ENCODE results near the gene TP53I11.

The TP53I11 gene

DNA sequence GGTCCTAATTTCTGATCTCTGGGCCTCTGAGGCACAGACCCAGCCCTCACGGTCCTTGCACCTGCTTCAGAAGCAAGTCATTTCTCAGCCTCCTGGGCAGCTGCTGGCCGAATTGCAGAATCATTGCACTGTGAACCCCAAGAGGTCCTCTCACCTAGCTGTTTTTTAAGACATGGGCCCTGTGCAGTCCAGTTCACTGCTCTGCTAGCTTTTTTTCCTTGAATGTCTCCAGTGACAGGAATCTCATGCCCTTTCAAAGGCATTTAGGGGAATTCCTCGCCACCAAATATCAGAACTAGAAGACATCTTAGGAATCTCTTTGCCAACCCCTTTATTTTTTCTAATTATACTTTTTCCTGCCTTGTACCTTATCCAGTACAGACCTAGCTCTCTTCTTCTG lies 35.6 kb upstream of the TP53I11 start:
- no peak overlapping the region for H2AFZ ChIP-seq (ENCODE audit: low read length)
- 0 out of 2 replicates have a peak, but pooled peaks cover 4% of the 10 kb centered on the region for H3K27me3 ChIP-seq (ENCODE audit: insufficient read depth, low read length)
- no peaks in the 10 kb centered on the region for H3K9me2 ChIP-seq (ENCODE audit: low read depth, low read length)
- H4K20me1 ChIP-seq (ENCODE audit: insufficient read depth, low read length), result no peaks in the 10 kb centered on the region
- H3K36me3 ChIP-seq (ENCODE audit: insufficient read depth, low read length), result no peaks in the 10 kb centered on the region
- TF ChIP-seq, protein P1, sequence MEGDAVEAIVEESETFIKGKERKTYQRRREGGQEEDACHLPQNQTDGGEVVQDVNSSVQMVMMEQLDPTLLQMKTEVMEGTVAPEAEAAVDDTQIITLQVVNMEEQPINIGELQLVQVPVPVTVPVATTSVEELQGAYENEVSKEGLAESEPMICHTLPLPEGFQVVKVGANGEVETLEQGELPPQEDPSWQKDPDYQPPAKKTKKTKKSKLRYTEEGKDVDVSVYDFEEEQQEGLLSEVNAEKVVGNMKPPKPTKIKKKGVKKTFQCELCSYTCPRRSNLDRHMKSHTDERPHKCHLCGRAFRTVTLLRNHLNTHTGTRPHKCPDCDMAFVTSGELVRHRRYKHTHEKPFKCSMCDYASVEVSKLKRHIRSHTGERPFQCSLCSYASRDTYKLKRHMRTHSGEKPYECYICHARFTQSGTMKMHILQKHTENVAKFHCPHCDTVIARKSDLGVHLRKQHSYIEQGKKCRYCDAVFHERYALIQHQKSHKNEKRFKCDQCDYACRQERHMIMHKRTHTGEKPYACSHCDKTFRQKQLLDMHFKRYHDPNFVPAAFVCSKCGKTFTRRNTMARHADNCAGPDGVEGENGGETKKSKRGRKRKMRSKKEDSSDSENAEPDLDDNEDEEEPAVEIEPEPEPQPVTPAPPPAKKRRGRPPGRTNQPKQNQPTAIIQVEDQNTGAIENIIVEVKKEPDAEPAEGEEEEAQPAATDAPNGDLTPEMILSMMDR (IDR thresholded peaks at IDR 0.05; ENCODE audit: low read length), result no peak
- TF ChIP-seq EZH2 (IDR thresholded peaks at IDR 0.05; ENCODE audit: borderline replicate concordance, low read length), result no peak
- no peaks in the 10 kb centered on the region for H3K79me2 ChIP-seq (ENCODE audit: insufficient read depth, low read length)
- no peak overlapping the region for H3K4me2 ChIP-seq (ENCODE audit: low read length)
- no peaks in the 10 kb centered on the region for H3K4me1 ChIP-seq (ENCODE audit: insufficient read depth, low read length, severe bottlenecking)
- no peaks in the 10 kb centered on the region for H3K9me3 ChIP-seq (ENCODE audit: low read length)
- no peak overlapping the region for H3K27ac ChIP-seq (ENCODE audit: low read depth, low read length, poor library complexity, severe bottlenecking)
- no peak overlapping the region for H3K9ac ChIP-seq (ENCODE audit: low read length)
- no peaks in the 10 kb centered on the region for H3F3A ChIP-seq (ENCODE audit: insufficient read depth, low read length)
- no peak overlapping the region for H3K4me3 ChIP-seq (ENCODE audit: low read depth, low read length, poor library complexity, severe bottlenecking)

DNA sequence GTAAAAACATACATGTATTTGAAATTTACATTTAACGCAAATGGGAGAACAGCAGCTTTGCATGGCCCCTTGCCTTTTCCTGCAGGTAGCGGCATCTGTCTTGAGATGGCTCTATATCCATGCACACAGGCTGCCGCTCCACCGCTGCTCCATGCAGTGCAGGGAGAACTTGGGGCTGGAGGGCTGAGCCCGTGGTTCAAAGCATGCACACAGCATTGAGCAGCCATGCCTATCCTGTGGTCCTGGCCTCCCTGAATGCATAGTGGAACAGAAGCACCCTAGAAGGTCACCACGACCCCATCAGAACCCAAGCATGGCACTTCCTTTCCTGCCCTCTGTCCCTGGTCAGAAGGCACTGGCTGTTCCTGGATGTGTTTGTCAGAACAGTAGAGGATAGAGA lies 35.0 kb upstream of the TP53I11 start:
- TF ChIP-seq EZH2 (IDR thresholded peaks at IDR 0.05; ENCODE audit: borderline replicate concordance, low read length), result no peak
- TF ChIP-seq, protein P1 (IDR thresholded peaks at IDR 0.05; ENCODE audit: low read length), result no peak
- H3K27me3 ChIP-seq (ENCODE audit: insufficient read depth, low read length), result peaks cover 4% of the 10 kb centered on the region; the same call in 1 of the 2 replicates
- H3K36me3 ChIP-seq (ENCODE audit: insufficient read depth, low read length), result no peaks in the 10 kb centered on the region
- no peaks in the 10 kb centered on the region for H4K20me1 ChIP-seq (ENCODE audit: insufficient read depth, low read length)
- H2AFZ ChIP-seq (ENCODE audit: low read length), result no peak overlapping the region
- no peak overlapping the region for H3K4me2 ChIP-seq (ENCODE audit: low read length)
- no peak overlapping the region for H3K4me3 ChIP-seq (ENCODE audit: low read depth, low read length, poor library complexity, severe bottlenecking)
- no peaks in the 10 kb centered on the region for H3F3A ChIP-seq (ENCODE audit: insufficient read depth, low read length)
- no peaks in the 10 kb centered on the region for H3K79me2 ChIP-seq (ENCODE audit: insufficient read depth, low read length)
- no peak overlapping the region for H3K27ac ChIP-seq (ENCODE audit: low read depth, low read length, poor library complexity, severe bottlenecking)
- no peaks in the 10 kb centered on the region for H3K4me1 ChIP-seq (ENCODE audit: insufficient read depth, low read length, severe bottlenecking)
- H3K9me3 ChIP-seq (ENCODE audit: low read length), result no peaks in the 10 kb centered on the region
- no peaks in the 10 kb centered on the region for H3K9me2 ChIP-seq (ENCODE audit: low read depth, low read length)
- no peak overlapping the region for H3K9ac ChIP-seq (ENCODE audit: low read length)

DNA sequence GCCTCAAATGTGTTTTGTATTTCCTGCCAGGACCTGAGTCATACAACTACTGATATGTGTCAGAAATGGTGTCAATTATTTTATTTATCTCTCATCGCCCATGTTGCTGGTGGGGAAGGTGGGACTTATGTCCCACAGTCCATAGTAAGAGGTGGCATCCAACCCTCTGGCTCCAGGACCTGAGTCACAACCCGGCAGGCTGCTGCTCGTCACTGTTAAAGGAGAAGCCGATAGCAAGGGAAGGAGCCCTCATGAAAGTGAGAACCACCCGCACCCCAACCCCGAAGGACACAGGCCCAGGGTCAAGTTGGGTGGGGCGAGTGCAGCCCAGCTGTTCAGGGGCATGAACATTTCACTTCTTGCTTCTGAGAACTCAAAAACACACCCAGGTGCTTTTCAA lies 33.1 kb upstream of the TP53I11 start:
- TF ChIP-seq, protein P1 (IDR thresholded peaks at IDR 0.05; ENCODE audit: low read length), result no peak
- TF ChIP-seq EZH2 (IDR thresholded peaks at IDR 0.05; ENCODE audit: borderline replicate concordance, low read length), result no peak
- no peaks in the 10 kb centered on the region for H3K79me2 ChIP-seq (ENCODE audit: insufficient read depth, low read length)
- H4K20me1 ChIP-seq (ENCODE audit: insufficient read depth, low read length), result no peaks in the 10 kb centered on the region
- H3K4me2 ChIP-seq (ENCODE audit: low read length), result no peak overlapping the region
- no peaks in the 10 kb centered on the region for H3K36me3 ChIP-seq (ENCODE audit: insufficient read depth, low read length)
- no peaks in the 10 kb centered on the region for H3K9me3 ChIP-seq (ENCODE audit: low read length)
- no peak overlapping the region for H3K27ac ChIP-seq (ENCODE audit: low read depth, low read length, poor library complexity, severe bottlenecking)
- H3K9ac ChIP-seq (ENCODE audit: low read length), result no peak overlapping the region
- no peaks in the 10 kb centered on the region for H3K4me1 ChIP-seq (ENCODE audit: insufficient read depth, low read length, severe bottlenecking)
- no peak overlapping the region for H2AFZ ChIP-seq (ENCODE audit: low read length)
- H3F3A ChIP-seq (ENCODE audit: insufficient read depth, low read length), result no peaks in the 10 kb centered on the region
- H3K9me2 ChIP-seq (ENCODE audit: low read depth, low read length), result no peaks in the 10 kb centered on the region
- no peak overlapping the region for H3K4me3 ChIP-seq (ENCODE audit: low read depth, low read length, poor library complexity, severe bottlenecking)
- peaks cover 4% of the 10 kb centered on the region; the same call in 1 of the 2 replicates for H3K27me3 ChIP-seq (ENCODE audit: insufficient read depth, low read length)

Data from OCI-LY1 (cell line).